ENCODE results near the gene PPP1CA. TPM values are rescaled to one million over a fixed set of nuclear protein-coding genes. Genes with fewer than 3 reads are reported as not detected.

Gene PPP1CA
- total RNA-seq, 1 donor from 2014 or later = 144 TPM

DNA sequence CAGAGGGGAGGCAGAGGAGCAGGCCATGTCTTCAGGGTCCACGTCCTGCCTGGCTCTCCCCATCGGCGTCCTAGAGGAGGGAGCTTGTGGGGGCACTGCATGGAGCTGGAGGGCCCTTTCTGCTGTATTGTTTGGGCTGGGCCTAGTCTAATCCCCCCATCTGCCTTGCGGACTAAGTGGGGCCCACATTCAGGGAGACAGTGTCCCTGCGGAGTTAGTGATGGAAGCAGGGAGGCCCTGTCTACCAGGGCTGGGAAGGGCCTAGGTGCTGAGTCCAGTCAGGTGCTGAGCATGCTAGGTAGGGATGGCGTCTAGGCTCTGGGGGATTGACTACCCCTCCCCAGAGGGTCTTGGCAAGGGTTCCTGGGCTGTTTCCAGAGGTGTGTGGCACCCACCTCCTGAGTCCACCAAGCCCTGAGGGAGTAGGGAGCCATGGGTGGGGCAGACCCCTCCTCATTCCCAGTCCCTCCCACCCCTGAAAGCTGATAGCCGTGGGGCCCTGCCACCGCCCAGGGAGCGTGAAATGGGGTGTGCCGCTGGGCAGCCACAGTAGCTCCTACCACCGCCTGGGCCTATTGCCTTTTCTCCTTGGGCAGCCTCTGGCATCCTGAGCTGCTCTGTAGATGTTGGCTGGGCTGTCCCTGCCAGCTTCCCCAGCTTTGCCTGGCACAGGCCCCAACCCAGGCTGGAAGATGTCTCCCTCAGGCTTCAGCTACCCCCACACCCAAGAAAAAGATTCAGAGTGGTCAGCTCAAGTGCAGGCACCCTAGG is 46.5 kb downstream of the PPP1CA start:
- DNase-seq (no peak), ATAC-seq (no peak)
- Histone ChIP-seq H3K27me3 (ENCODE audit: low read depth) (no peaks in the 10 kb centered on the region), H3K4me3 (no peak overlapping the region), H3K27ac (peak overlapping the region; percentile 94), H3K9me3 (no peaks in the 10 kb centered on the region), H3K36me3 (no peaks in the 10 kb centered on the region), H3K4me1 (peaks cover 68% of the 10 kb centered on the region)
- intact Hi-C loops (cut with DNase I) = no loop called here
- no peak for TF ChIP-seq CTCF (IDR thresholded peaks at IDR 0.05)

DNA sequence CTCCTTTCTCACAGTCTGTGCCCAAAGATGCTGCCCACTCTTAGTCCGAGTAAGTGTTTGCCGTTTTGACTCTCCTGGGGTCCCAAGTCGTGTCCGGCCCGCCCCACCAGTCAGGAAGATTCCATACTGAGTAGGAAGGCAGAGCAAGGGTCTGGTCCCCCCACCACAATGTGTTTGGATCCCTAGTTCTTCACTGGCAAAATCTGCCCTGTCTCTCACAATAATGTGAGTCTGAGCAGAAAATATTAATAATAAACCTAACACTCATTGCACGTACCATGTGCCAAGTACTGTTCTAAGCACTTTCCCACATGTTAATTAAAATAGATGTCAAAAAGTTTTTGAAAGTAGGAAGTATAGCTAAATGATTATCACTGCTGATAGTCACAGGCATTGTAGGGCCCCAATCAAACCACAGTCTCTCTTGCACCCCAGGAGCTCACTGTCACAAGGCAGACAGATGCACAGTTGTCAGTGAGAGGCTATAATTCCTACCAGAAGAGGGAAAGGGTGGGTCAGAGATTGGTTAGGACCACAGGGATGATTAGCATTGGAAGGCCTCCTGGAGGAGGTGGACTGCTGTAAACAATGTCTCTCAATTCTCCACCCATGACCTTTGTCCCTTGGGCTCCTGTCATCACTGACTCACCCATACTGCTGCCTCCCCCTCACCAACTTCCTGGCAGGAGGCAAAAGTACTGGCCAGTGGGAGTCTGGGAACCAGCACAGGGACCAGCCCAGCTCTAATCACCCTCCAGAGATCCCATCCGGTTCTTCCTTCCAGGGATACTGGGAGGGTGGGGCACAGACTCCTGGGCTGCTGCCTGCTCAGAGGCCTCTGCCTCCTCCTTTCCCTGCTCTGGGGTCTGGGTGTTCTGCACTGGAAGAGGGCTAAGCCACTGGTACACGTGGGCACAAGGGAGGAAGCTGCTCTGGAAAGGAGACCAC is 47.3 kb downstream of the PPP1CA start:
- H3K4me1 ChIP-seq = peaks cover 68% of the 10 kb centered on the region
- peak; percentile 61 for DNase-seq
- H3K27ac ChIP-seq = peak overlapping the region; percentile 94
- intact Hi-C loops (cut with DNase I) = loop anchor here (5.0 kb wide), 1 partner anchor 33 kb away; no protein-coding TSS in a partner anchor
- no peaks in the 10 kb centered on the region for H3K9me3 ChIP-seq
- ATAC-seq = peak; percentile 2 to 3
- peak overlapping the region; percentile 79 for H3K4me3 ChIP-seq
- H3K27me3 ChIP-seq (ENCODE audit: low read depth) = no peaks in the 10 kb centered on the region
- no peaks in the 10 kb centered on the region for H3K36me3 ChIP-seq
- TF ChIP-seq CTCF (IDR thresholded peaks at IDR 0.05) = no peak

DNA sequence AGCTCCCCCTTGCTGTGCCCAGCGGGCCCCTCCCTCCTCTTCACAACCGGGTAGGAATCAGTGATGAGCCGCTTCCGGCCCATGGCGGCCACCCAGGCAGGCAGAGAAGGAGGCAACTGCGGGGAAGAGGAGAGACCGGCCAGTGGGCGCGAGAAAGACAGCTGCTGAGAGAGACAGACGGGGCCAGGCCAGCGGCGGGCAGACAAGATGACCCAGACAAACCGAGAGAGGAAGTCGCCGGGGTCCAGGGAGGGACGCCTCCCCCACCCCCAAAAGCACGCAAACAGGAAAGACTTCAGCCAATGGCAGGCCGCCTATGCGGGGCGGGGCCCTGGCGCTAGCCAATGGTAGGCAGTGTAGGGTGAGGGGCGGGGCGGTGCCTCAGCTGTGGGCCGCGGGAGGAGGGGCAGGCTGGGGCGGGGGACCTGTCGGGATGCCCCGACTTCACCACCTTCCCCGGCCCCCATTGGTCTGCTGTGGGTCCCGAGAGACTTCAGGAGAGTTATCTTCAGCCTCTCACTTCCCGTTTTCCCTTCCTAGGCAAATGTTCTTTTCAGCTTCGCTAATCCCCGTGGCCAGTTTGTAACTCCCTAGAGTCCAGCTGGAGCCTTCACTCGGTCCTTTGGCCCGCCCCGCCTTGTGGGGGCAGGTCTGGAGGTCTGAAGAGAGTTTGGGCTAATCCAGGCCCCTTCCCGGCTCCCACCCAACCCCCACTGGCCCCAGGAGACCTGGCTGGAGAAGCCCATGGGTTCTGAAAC is 48.2 kb downstream of the PPP1CA start, which contains the start of gene POLD4:
TSS of gene POLD4 (minus strand) at position 230 of the 758 bp plus-strand sequence. CDS start at position 83, 147 bp downstream.
- Histone ChIP-seq H3K36me3 (no peaks in the 10 kb centered on the region), H3K4me1 (peaks cover 68% of the 10 kb centered on the region), H3K9me3 (no peaks in the 10 kb centered on the region), H3K27ac (peak within 1 kb of the TSS; percentile 94), H3K27me3 (ENCODE audit: low read depth) (no peaks in the 10 kb centered on the region), H3K4me3 (peak within 1 kb of the TSS; percentile 79)
- ATAC-seq (peak; percentile 95), DNase-seq (peak; percentile 99)
- TF ChIP-seq CTCF (IDR thresholded peaks at IDR 0.05) = no peak
- intact Hi-C loops (cut with DNase I) = loop anchor here (5.0 kb wide), 1 partner anchor 34 kb away; no protein-coding TSS in a partner anchor

DNA sequence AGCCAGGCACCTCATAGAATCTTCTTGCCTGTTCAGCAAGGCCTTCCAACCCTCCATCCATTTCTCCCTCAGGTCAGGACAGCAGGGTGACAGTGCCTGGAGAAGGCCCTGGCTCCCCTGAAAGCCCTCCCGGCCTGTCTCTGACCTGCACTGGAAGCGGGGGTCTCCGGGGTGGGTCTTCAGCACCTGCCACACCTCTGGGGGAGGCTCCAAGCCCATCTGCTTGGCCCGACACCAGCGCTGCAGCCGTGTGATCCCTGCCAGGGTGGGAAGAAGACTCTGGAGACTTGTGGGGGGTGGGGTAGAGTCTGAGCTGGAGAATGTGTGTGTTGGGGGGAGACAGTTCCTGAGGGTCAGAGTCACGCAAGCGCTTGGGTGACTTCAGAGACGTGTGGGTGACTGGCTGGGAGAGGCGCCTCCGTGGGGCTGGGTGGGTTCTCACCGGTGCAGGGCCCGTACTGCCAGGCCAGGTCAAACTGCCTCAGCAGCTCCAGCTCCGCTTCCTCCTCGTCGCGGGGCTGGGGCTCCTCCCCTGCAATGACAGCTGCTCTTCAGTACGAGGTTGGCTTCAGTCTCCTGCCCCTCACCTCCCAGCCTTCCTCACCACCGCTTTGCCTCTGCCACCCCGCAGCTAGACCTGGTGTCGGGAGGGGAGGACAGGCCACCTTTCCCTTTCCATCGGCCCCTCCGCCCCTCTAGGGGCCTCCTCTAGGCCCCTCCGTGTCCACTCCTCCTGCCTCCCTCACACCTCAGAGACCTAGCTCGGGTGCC is 48.9 kb downstream of the PPP1CA start:
- H3K36me3 ChIP-seq = no peaks in the 10 kb centered on the region
- ATAC-seq = peak; percentile 50 to 53
- peaks cover 62% of the 10 kb centered on the region for H3K4me1 ChIP-seq
- intact Hi-C loops (cut with DNase I) = loop anchor here (5.0 kb wide), 1 partner anchor 35 kb away; no protein-coding TSS in a partner anchor
- no peak for TF ChIP-seq CTCF (IDR thresholded peaks at IDR 0.05)
- H3K27ac ChIP-seq = peak overlapping the region; percentile 94
- no peaks in the 10 kb centered on the region for H3K27me3 ChIP-seq (ENCODE audit: low read depth)
- H3K4me3 ChIP-seq = peak overlapping the region; percentile 79
- peak; percentile 82 for DNase-seq
- H3K9me3 ChIP-seq = no peaks in the 10 kb centered on the region

Data from lower lobe of right lung (tissue), 2 donors.